Measurements from ENCODE around the gene FAM227B.

DNA sequence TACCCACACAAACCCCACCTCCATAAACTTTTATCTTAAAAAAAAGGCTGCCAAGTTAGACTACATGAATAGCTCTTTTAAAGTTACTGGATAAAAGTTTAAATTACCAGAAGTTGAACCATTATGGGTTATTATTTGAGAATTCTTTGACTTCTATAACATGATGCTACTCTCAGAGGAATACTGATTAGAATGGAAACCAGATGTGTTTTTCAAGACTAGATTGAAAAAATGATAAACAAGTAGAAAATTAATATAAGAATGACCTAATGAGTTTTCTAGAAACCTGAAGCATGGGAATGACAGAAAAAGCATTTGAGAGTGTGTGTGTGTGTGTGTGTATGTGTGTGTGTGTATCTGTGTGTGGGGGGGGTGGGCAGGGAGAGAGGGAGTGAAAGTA lies 210.0 kb downstream of the FAM227B start:
- no peak for TF ChIP-seq POLR2A (IDR thresholded peaks at IDR 0.05)
- TF ChIP-seq, protein P1, sequence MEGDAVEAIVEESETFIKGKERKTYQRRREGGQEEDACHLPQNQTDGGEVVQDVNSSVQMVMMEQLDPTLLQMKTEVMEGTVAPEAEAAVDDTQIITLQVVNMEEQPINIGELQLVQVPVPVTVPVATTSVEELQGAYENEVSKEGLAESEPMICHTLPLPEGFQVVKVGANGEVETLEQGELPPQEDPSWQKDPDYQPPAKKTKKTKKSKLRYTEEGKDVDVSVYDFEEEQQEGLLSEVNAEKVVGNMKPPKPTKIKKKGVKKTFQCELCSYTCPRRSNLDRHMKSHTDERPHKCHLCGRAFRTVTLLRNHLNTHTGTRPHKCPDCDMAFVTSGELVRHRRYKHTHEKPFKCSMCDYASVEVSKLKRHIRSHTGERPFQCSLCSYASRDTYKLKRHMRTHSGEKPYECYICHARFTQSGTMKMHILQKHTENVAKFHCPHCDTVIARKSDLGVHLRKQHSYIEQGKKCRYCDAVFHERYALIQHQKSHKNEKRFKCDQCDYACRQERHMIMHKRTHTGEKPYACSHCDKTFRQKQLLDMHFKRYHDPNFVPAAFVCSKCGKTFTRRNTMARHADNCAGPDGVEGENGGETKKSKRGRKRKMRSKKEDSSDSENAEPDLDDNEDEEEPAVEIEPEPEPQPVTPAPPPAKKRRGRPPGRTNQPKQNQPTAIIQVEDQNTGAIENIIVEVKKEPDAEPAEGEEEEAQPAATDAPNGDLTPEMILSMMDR (IDR thresholded peaks at IDR 0.05), result no peak

Data from thyroid gland (tissue), 4 donors.